ENCODE data around the gene YES1.
A peak's percentile ranks its signal among the peaks of the same experiment; 100 is the strongest.
"Not testable (repeated sequence)": the region's sequence is repeated elsewhere in the genome, so short reads cannot be mapped to it uniquely, and the experiment has no call there.

Gene YES1

DNA sequence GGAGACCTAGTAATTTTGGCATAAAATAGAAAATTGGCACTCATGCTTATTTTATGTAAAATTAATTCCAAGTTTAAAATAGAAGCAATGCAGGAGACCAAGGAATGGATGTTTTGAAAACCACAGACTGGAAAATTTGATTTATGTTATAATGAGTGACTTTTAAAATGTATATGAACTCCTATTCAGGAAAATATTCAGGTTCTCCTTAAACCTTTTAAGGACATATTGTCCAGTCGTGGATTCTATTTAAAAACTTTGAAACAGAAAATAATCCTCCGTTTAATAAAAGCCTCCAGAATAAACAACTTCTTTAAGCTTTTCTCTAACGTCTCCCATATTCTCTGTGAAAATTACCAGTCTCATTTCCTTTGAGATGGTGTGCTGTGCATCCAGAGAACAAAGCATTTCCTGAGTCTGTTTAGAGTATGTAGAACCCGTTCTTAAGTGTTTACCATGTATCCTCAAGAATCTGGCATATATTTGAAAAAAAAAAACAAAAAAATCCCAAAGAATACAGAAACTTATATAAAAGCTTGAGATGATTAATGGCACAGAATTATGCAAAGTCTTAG lies 8.6 kb upstream of the YES1 start:
- DNase-seq (ENCODE audit: low spot score), result no peak

DNA sequence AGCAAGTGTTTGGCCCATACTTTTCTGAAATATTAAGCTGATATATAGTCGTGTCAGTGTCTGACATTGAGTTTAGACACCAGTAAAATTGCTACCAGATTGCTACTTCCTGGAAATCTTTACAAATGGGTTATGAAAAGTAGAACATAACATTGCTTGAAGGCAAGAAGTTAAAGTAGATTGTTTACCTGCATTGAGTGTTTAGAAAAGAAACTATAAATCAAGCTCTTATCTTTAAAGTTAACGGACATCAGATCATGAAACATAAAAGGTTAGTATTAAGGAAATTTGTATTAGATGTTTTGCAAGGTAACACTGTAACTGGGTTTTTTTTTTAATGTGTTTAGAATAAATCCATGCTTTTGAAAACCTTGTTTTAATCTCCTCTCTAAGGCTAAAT lies 4.8 kb upstream of the YES1 start:
- no peak for DNase-seq (ENCODE audit: low spot score)

DNA sequence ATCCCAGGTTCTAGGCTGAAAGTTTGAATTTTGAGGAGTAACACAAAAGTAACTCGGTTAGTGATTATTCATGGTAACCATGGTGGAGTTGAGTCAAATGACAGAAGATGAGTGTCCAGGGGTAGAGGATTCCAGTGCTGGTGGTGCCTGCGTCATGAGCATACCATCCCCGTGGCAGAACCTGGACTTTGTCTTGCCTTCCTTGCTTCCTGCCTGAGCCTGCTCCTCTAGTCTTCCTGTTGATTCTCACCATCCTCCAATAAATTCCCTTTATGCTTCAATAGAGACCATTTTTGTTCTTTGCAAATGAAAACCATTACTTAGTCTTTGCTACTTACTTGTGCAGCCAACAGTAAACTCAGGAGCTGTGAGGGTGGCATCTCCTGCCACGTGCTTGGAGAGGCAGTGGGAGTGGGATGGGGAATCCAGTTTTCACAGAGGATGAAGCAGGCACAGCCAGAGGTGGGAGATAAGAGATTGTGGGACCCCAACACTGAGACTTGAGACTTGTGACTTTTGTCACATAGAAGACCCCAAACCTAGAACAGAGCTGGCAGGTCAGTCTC lies 4.1 kb upstream of the YES1 start:
- DNase-seq (ENCODE audit: low spot score), result no peak

DNA sequence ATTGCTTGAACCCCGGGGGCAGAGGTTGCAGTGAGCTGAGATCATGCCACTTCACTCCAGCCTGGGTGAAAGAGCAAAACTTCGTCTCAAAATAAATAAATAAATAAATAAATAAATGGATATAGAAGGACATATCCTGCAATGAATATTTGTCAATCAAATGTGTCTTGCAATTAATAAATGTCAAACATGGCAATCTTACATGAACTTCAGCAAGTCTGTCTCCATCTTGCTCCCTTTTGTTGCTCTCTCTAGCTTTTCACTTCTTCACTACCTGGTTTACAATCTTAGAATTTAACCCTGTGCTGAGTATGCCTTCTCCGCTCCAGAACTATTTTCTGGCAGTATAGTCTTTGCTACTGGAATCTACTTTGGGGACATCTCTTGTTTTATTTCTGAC lies 3.3 kb upstream of the YES1 start:
- DNase-seq (ENCODE audit: low spot score), result no peak

DNA sequence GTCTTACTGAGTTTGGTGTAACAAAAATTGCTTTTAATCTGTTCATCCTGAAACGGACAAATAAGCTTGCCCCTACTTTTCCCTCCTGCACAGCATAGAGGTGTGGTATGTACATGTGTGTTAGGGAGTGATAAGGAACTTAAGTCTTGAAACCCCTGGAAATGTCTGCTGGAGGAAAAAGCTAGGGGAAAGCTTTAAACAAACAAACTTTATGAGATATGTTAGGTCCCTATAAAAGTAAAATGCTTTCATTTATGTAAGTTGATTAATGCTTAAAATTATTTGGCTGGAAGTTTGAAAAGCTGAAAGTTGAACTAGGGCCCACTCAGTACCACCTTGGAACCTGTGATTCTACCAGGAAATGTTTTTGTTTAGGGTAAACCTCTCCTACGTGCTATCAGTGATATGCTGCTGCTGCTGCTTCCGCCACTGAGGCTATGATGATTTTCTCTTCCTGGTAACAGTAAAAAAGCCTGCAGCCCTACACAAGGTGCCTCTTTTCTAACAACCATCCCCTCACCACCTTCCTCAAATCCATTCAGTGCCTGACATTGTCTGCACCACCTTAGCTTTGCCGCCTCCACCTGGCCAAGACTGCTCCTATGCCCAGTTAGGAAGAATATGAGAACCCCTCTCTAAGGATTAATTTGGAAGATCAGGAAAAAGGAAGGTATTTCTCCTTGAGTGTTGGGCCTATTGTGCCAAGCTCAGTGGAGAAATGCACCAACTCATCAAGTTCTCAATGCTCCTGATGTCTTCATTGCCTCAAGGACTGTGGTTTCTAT lies 2.5 kb upstream of the YES1 start:
- no peak for DNase-seq (ENCODE audit: low spot score)

DNA sequence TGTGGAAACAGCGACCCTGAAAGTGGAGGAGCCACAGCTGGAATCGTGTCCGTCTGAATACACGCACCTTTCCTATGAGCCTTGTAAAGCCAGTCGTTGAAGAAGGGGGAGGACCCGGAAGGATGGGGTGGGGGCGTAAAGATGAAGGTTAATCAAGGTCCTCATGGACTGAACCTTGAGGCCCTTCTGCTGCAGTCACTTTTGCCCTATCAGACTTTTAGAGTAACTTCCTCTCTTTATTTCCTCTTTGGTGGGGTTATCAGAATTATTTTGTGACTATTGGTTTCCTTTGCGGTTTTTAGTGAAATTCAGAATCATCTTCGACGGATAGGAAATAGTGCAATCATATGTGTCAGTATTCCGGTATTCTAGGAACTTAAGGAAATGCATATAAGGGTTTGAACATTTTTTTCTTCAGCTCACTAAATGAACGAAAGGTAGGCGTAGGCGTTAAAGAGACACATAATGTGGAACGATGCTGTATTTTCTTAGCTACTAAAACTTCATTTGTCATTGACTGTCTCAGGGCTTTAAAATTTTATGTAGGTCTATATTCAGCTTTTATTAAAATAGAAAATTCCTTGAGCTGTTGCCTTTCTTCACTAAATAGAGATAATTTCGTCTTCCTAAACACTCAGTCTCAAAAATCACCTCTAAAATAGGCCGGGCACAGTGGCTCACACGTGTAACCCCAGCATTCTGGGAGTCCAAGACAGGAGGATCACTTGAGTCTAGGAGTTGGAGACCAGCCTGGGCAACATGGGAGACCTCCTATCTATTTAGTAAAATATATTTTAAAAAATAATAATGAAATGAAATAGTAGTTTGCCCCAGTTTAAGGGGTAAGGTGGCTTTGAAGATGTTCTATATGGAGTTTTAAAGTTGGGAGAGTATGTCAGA lies 1.4 kb upstream of the YES1 start:
- peak; percentile 71 for DNase-seq (ENCODE audit: low spot score)

DNA sequence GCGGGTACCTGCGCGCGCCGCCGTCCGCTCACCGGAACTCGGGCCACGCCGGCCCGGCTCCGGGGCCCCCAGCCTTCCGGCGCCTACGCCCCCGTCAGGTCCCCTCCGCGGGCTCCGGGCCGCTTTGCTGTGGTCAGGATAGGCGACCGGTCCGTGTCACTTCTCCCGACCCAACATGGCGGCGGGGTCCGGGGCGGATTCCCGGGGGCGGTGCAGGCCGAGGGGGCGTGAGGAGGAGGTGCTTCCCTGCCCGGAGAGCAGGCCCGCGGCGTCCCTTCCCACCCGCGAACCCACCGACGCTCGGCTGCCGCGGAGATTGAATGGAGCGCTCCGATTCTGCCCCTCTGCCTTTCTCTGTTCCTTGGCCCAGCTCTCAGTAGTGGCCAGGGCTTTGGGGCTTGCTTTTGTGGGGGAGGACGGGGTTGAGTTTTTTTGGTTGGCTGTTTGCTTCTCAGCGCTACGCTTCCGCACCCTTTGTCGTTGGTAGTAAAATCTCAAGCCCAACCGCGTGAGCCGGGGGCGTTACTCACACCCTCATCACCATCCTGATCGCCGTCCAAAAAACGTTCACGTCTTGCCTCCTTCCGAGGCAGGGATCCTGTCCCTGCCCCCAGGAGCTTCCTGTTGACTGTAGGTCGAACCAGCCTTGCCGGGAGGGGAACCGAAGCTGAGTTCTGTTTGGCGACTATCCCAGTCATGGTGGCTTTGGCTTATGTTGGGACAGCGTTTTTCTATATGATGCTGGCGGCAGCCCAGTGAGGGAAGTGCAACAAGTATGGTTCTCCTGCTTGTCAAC lies 532 bp upstream of the YES1 start:
- peak; percentile 77 for DNase-seq (ENCODE audit: low spot score)

DNA sequence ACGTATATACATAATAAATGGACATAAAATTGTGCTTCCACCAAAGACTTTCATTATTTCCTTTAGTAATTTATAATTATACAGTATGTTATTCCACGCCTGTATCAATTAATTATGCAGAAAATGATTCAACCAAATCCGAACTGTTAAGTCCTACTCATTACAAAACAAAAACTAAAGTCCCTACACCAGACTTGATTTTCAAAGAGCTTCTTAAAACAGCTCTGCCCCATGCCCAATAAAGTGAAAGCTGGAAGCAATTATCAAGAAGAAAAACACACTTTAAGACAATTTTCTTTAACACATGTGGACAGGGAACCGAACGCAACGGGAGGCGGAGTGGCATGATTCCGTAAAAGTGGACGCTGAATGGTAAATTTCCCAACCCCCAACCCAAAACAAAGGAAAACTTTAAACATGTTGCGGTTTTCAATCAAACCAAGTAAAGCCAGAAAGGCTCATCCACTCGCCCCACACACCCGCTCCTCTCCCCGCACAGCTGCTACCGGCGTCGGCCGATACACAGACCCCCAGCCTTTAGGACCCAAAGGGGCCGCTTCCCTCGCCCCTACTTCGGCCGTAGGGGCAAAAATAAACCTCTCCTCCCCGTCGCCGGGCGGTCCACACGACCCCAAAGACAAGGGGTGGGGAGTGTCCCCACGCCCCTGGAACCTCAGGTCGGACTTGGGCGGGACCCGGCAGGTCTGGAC lies 705 bp downstream of the YES1 start:
- DNase-seq (ENCODE audit: low spot score), result peak; percentile 44

DNA sequence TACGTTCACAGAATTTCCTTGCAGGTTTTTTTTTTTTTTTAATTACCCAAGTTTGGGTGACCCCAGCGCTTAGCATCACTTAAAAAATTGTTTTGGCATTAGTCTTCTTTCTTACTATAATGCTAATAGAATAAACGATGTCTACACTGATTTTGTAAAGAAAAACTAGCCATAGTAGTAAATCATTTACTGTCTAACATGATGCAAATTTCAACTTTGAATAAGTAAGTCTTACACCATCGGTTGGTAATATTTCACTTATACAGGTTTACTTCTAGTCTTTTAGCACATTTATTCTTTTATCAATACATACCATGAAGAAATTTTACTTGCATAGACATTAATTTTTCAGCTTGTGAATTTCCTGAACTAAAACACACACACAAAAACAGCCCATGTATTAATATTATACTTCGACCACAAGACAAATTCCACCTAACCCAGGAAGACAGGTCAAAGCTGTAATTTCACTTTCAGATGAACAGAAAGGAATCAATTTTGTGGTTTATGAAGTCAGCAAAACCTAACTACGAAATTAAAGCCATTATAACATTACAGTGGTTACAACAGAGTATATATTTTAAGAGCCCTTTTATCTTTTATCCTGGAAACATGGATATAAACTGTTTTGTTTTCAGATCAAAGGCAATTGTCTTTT lies 1.9 kb downstream of the YES1 start:
- DNase-seq (ENCODE audit: low spot score), result peak; percentile 69

DNA sequence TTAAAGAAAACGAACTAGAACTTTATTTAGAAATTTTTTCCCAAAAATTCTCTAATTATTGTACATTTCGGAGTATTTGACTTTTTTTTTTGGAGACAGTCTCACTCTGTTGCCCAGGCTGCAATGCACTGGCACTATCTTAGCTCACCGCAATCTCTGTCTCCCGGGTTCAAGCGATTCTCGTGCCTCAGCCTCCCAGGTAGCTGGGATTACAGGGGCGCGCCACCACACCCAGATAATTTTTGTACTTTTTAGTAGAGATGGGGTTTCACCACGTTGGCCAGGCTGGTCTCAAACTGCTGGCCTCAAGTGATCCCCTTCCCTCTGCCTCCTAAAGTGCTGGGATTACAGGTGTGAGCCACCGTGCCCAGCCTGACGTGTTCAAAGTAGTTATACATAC lies 2.8 kb downstream of the YES1 start:
- DNase-seq (ENCODE audit: low spot score), result not testable (repeated sequence)

DNA sequence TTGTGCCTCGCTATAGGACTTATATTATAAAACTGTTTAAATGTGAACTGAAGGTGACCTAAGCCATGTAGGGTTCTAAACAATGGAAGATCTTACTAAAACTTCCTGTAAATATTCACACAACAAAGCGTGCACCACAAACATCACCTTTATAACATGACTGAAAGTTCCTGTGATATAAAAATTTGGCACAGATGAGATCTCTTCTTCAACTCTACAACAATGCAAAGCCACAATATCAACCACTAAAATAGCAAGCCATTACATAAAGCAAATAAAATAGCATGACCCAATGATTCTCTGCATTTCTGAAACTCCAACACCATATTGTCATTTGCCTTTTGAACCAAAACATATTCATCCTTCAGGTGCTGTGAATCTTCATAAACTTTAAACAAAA lies 3.5 kb downstream of the YES1 start:
- DNase-seq (ENCODE audit: low spot score), result no peak

DNA sequence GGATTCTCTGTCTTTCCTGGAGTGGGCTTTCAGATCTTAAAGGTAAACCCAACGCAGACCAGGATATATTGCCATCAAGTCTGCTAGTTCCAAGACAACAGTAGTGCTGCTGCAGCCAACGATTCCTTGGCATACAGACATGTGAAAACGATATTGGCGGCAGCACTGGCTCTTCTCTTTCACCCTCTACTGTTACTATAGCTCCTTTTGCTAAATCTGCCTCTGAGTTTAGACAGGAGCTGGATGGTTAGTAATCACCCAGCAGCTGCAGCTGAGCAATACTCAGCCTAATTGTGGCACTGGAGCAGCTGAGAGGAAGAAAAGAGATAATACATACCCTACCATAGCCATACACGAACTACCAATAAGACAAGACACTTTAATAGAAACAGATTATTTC lies 4.0 kb downstream of the YES1 start:
- DNase-seq (ENCODE audit: low spot score), result no peak

DNA sequence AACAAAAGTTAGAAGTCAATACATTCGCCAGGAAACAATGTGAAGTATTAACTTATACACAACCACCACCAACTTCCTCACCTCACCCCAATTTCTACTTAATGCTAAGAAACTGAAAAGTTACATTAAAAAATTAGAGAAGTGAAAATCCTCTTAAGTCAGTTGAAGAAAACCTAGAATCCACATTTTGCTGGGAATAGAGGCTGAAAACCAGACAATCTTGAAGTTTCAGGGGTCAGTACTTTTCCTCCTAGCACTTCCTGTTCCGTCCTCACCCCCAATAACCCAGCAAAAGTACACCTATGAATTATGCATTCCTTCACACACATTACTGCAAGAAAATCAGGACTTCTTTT lies 6.3 kb downstream of the YES1 start:
- DNase-seq (ENCODE audit: low spot score), result no peak

DNA sequence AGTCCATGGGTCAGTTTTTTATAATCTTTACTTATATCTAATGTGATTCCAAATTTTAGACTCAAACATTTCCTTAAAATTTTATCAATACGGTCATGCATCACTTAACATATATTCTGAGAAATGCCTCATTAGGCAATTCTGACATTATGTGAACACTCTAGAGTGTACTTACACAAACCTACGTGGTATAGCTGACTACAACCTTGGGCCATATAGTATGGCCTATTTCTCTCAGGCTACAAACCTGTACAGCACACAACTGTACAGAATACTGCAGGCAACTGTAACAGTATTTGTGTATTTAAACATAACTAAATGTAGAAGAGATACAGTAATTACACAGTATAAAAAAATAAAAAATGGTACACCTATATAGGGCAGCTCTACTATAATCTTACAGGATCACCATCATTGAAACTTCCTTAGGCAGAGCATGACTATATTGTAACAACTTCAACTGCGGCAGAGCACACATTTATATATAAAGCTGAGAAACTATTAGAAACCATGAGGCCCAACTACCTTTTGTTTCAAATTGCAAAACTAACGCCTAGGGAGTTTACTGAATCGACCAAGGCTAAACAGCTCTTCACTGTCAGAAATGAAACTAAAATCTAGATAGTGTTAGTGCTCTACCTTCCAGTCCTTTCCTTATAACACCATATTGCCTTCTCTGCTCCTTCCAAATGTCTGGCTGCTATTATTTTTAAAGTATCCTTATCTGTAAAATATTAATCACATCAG lies 6.9 kb downstream of the YES1 start:
- DNase-seq (ENCODE audit: low spot score), result no peak

DNA sequence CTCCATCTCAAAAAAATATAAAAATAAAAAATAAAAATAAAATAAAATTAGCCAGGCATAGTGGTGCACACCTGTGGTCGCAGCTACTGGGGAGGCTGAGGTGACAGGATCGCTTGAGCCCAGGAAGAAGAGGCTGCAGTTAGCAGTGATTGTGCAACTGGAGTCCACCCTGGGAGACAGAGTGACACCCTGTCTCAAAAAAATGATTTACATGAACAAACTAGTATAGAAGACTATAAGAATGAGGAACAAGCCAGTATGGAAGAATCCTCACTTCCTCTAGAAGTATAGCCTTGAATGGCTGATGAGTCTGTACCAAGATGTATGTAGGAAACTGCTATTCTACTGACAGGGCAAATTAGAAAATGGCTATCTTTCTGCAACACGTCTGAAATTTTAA lies 10.9 kb downstream of the YES1 start:
- no peak for DNase-seq (ENCODE audit: low spot score)

DNA sequence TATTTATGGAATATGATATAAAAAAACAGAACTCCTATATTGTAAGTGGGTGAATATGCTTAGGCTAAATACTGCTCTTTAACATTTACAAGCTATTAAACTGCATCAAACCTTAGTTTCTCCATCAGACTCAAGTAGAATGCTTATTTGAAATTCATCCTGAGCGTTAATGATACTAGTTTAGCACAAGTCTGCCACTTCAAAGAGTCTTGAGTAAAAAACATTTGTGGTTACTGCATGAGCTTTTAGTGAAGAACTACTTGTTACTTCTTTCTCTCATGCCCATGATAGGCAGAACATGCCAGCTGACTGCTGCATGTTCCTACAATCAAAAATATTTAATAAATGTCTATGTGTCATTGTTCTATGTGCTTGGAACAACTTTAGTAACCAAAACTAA lies 12.1 kb downstream of the YES1 start:
- no peak for DNase-seq (ENCODE audit: low spot score)

DNA sequence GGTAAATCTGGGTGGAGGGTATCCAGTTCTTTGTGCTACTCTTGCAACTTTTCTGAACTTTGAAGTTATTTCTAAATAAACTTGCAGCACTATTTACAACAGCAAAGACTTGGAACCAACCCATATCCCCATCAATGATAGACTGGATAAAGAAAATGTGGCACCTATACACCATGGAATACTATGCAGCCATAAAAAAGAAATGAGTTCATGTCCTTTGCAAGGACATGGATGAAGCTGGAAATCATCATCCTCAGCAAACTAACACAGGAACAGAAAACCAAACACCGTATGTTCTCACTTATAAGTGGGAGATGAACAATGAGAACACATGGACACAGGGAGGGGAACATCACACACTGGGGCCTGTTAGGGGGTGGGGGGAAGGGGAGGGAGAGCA lies 16.7 kb downstream of the YES1 start:
- not testable (repeated sequence) for DNase-seq (ENCODE audit: low spot score)

DNA sequence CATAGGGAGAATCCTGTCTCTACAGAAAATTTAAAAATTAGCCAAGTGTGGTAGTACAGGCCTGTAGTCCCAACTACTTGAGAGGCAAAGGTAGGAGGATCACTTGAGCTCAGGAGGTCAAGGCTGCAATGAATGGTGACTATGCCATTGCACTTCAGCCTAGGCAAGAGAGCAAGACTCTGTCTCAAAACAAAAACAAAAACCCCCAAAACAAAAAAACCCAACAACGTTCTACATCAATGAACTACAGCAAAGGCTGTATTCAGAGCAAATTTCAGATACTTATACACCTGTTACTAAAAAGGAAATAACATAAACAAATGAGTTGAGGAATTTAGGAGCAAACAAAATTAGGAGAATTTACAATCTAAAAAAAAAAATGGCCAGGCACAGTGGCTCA lies 22.6 kb downstream of the YES1 start:
- no peak for DNase-seq (ENCODE audit: low spot score)

DNA sequence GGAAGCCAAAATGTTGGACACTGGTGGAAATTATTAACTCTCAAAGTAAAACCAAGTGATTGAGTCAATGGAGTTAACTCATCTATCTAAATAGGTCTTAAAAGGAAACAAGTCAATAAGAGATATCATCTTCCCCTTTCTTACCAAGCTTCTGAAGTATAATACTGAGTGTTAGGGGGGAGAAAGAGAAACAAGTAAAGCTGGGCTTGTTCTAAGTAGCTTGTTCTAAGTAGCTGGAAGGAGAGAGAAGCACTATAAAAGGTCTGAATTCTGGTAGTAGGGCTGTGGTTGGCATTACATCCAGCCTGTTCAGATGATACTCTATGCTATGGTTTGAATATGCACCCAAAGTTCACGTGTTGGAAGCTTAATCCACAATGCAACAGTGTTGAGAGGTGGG lies 26.8 kb downstream of the YES1 start:
- DNase-seq (ENCODE audit: low spot score), result no peak

Measured in activated CD4-positive, alpha-beta T cell treated with anti-CD3 and anti-CD28 coated beads, Interleukin-2, Interleukin-4, amounts not matched to agents 100 ng/mL and 50 ng/mL, durations not matched to agents 16 hours and 8 hours (primary cell).